B cell (primary cell): ENCODE data around the gene ANKHD1.
"Not testable (repeated sequence)": the region's sequence is repeated elsewhere in the genome, so short reads cannot be mapped to it uniquely, and the experiment has no call there.

Experiments used
- EZH2 ChIP-seq: IDR thresholded peaks from 2 replicates; pipeline ENCODE4 v1.6.1; 2012; ENCODE audit warnings: borderline replicate concordance, low read depth, mild to moderate bottlenecking, moderate library complexity, low read length; ENCODE audit not compliant: insufficient read depth, poor library complexity, severe bottlenecking
- TF ChIP-seq, protein P1 (sequence below): fragments of 200-600 bp; IDR thresholded peaks from one replicate; pipeline ENCODE4 v1.8.0; 2022; ENCODE audit warnings: antibody characterized with exemption, mild to moderate bottlenecking

DNA sequence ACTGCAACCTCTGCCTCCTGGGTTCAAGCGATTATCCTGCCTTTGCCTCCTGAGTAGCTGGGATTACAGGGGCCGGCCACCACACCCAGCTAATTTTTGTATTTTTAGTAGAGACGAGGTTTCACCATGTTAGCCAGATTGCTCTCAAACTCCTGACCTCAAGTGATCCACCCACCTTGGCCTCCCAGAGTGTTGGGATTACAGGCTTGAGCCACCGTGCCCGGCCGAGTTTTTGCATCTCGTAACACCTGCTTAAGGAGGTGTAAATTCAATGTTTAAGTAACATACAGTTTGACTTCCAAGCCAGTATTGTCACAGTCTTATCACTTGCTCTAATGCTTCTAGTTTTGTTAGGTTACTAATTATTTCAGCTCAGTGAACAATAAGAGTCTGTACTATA, 19.7 kb downstream of the ANKHD1 start:
- TF ChIP-seq, protein P1, sequence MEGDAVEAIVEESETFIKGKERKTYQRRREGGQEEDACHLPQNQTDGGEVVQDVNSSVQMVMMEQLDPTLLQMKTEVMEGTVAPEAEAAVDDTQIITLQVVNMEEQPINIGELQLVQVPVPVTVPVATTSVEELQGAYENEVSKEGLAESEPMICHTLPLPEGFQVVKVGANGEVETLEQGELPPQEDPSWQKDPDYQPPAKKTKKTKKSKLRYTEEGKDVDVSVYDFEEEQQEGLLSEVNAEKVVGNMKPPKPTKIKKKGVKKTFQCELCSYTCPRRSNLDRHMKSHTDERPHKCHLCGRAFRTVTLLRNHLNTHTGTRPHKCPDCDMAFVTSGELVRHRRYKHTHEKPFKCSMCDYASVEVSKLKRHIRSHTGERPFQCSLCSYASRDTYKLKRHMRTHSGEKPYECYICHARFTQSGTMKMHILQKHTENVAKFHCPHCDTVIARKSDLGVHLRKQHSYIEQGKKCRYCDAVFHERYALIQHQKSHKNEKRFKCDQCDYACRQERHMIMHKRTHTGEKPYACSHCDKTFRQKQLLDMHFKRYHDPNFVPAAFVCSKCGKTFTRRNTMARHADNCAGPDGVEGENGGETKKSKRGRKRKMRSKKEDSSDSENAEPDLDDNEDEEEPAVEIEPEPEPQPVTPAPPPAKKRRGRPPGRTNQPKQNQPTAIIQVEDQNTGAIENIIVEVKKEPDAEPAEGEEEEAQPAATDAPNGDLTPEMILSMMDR, result not testable (repeated sequence)
- not testable (repeated sequence) for TF ChIP-seq EZH2
